Measurements from ENCODE around the gene WDR59.
A peak's percentile ranks its signal among the peaks of the same experiment; 100 is the strongest.
"Not testable (repeated sequence)": the region's sequence is repeated elsewhere in the genome, so short reads cannot be mapped to it uniquely, and the experiment has no call there.

The WDR59 gene

DNA sequence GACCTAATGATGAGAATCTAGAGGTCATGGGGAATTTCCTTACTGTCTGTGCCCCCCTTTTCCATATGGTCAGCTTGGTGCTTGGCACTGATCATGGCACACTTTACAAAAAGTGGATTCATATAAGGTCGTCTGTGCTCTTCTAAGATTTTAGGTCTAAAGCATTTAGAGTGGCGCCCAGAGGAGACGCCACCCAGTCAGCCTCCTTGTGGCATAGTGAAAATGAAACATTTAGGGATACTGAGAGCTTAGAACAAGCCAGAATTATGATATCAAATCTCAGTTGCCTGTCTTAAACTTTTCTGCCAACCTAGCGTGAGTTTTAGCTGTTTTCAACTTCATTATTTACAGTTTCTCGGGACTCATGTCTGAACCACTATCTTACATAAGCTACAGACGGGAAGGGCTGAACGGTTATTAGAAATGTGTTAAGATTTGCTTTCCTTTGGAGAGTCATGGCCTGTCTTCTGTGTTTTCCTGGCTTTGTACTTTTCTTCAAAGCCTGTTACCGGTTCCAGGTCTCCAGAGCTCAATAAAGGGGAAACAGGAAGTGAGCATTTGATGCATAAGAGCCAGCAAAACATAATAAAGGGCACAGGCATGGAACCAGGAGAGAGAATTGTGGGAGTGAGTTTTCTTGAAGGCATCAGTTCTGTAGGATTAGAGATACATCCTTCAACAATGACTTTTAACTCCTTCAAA lies 27.6 kb upstream of the WDR59 start:
- no peak for DNase-seq

GRCh38 chr16:75011634-75012307 lies 26.8 kb upstream of the WDR59 start:
- peak; percentile 90 for DNase-seq

- DNase-seq = no peak
Observed at GRCh38 chr16:75010427-75010826, 25.5 kb upstream of the WDR59 start.

- no peak for DNase-seq
Observed at GRCh38 chr16:75007443-75007842, 22.5 kb upstream of the WDR59 start.

DNA sequence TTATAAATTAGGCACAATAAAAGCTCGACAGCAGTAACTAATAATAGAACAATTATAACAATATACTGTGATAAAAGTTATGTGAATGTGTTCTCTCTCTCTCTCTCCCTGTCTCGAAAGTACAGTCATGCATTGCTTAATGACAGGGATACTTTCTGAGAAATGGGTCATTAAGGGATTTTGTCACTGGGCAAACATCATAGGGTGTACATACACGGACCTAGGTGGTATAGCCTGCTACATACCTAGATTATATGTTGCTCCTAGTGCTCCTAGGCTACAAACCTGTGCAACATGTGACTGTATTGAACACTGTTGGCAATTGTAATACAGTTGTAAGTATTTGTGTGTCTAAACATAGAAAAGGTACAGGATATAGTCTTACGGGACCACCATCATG lies 20.8 kb upstream of the WDR59 start:
- DNase-seq = no peak

- DNase-seq = no peak
Observed at GRCh38 chr16:75004460-75004859, 19.5 kb upstream of the WDR59 start.

DNA sequence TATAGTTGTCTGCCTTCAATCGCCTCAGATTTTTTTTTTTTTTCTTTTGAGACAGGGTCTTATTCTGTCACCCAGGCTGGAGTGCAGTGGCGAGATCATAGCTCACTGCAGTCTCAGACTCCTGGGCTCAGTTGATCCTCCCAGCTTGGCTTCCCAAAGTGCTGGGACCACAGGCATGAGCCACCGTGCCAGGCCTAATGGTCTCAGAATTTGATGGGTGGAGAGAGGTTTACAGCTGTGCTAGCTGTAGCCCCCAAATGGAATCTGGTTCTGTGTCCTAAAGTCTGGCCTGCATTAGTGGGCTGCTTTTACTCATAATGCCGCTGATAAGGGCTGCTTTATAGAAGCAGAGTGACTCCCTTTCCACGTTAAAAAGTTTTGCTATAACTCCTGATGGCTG lies 19.0 kb upstream of the WDR59 start:
- DNase-seq = no peak

DNA sequence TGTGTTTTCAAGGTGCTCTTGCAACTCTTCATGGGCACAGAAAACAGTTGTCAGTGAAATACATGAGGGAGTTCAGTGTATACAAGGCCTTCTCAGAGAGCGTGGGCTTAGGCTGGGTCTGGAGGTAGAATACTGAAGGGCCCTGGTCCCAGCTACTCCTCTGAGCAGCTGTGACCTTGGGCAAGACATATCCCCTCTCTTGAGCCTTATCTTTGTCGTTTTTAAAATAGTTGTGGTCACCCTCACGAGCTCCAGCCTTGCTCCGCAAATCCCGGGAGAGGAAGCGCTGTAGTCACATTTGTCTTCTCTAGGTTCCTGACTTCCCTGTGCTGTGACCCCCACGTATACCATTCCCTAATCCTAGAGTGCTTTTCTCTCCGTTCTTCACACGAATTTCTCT lies 17.6 kb upstream of the WDR59 start:
- no peak for DNase-seq

GRCh38 chr16:75000481-75001081 lies 15.7 kb upstream of the WDR59 start:
- DNase-seq = no peak

DNA sequence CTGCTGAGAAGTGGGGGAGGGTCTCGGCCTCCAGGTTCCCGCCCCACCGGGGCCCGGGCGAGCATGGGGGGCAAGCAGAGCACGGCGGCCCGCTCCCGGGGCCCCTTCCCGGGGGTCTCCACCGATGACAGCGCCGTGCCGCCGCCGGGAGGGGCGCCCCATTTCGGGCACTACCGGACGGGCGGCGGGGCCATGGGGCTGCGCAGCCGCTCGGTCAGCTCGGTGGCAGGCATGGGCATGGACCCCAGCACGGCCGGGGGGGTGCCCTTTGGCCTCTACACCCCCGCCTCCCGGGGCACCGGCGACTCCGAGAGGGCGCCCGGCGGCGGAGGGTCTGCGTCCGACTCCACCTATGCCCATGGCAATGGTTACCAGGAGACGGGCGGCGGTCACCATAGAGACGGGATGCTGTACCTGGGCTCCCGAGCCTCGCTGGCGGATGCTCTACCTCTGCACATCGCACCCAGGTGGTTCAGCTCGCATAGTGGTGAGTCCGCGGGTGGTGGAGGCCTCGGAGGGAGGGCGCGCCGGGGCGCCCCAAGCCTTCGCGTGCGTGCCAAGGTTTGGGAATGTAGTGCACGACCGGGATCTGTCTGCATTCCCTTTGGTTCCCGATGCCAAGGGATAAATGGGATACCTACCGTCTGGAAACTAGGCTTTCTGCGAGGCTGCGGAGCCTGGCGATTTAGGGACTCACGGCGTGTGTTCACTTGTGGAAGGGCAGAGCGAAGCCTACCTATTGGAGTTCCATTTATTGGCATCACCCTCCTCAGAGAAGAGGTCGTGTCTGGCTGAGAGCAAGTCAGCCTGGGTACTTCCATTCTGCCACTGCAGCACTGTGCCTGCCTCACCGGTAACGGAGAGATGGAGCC lies 14.9 kb upstream of the WDR59 start:
- DNase-seq = peak; percentile 21

DNA sequence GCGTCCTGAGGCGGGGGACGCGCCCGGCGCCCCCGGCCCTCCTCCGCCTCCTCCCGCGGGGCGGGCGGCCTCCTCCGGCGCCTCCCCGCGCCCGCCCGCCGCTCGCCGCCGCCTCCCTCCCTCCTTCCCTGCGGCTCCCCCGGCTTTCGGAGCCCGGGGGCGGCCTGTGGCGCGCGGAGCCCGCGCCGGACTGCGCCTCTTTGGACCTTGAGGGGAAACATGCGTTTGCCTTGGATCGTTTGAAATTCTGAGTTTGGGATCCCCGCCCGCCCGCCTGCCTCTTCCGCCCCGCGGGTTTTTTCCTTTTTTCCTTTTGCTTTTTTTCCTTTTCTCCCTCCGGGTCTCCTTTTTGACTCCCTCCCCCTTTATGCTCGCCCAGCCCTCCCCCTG lies 14.3 kb upstream of the WDR59 start:
- DNase-seq = peak; percentile 12

DNA sequence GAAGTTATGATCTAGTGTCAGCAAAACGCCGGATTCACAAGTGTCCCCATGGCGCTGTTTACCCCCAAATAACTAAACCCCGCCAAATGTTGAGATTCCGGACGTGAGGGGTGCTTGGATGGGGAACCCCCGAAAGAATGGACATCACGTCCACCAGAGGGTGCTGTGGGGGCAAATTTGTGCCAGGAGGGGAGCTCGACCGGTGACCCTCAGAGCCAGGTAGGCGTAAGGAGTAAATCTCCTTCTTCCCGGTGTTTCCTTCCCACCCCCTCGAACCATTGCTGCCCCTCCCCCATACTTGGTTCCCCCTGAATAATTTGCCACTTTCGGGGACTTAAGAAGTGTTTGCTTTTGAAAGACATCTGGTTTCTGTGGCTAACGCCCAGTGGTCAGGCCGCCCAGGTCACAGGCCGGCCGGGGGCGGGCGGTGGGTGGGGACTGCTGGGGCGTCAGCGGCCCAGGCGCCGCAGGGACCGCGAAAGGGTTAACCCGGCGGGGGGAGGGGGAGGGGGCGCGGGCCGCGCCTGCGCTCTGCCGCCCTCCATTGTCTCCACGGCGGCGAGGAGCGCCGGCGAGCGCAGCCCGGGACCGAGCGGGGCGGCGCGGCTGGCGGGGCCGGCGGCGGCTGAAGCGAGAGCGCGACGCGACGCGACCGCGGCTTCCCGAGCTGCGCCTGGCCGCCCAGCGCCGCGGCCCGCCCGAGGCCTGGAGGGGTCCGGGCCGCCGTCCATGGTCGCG lies 13.7 kb upstream of the WDR59 start, which contains the start of gene ZNRF1:
ZNRF1 (plus strand) TSS at position 544 of the 738 bp plus-strand sequence. CDS start 648 bp downstream, outside the sequence.
- peak; percentile 75 for DNase-seq

DNA sequence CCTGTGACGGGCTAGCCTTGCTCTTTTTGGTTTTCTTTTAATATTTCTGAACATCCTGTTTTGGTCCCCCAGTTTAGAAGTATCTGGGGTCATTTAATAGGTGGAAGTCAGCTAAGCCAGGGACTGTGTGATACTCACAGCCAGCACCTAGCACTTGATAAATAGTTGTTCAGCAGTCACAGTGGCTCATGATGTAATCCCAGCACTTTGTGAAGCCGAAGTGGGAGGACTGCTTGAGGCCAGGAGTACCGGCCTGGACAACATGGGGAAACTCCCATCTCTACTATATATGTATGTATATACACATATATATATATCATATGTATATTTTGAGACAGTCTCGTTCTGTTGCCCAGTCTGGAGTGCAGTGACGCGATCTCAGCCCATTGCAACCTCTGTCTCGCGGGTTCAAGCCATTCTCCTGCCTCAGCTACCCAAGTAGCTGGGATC lies 12.1 kb upstream of the WDR59 start:
- DNase-seq = no peak

DNA sequence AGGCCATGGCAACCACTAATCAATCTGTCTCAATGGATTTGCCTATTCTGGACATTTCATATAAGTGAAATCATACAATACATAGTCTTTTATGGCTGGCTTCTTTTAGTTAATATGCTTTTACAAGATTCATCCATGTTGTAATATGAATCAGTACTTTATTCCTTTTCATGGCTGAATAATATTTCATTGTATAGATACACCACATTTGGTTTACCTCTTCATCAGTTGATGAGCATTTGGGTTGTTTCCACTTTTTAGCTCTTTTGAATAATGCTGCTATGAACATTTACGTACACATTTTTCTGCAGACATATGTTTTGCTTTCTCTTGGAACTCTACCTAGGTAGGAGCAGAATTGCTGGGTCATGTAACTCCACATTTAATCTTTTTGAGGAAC lies 11.1 kb upstream of the WDR59 start:
- no peak for DNase-seq

GRCh38 chr16:74991593-74992403 lies 6.9 kb upstream of the WDR59 start:
- no peak for DNase-seq

GRCh38 chr16:74991268-74991592 lies 6.3 kb upstream of the WDR59 start:
- no peak for DNase-seq

DNA sequence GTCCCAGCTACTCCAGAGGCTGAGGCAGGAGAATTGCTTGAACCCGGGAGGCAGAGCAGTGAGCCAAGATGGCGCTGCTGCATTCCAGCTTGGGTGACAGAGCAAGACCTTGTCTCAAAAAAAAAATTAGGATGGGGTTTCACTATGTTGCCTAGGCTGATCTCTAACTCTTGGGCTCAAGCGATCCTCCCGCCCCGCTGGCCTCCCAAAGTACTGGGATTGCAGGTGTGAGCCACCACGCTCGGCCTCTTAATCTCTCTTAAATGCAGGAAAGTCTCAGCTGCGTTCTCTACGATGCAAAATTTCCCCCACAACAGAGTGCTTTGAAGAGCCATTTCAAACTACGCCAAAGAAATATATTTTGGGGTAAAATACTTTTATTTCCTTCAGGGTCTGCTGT lies 5.9 kb upstream of the WDR59 start:
- DNase-seq = no peak

GRCh38 chr16:74989864-74990263 lies 4.9 kb upstream of the WDR59 start:
- DNase-seq = not testable (repeated sequence)

GRCh38 chr16:74987027-74987681 lies 2.2 kb upstream of the WDR59 start:
- no peak for DNase-seq

DNA sequence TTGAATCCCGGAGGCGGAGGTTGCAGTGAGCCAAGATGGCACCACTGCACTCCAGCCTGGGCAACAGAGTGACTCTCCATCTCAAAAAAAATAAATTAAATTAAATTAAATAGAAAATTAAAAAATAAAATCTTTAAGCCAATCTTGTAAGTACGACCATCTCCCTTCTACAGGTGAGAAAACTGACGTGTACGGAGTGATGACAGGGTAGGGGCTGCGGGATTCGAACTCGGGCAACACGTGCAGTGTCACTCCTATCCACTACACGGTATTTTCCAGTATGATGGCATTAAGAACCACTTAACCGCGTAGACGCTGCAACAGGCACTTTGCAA lies 762 bp downstream of the WDR59 start:
- no peak for DNase-seq

GRCh38 chr16:74982256-74982655 lies 2.7 kb downstream of the WDR59 start:
- DNase-seq = no peak
